Stimulated activated CD4-positive, alpha-beta T cell treated with anti-CD3 and anti-CD28 coated beads, Interleukin-15, amount 100 ng/mL, for 48 hours (primary cell): ENCODE data around the gene LRP1B.

ENCODE experiments used
- DNase-seq, 2 donors: peaks; one replicate each; pipeline ENCODE4 v3.0.0-alpha.2; 2020; ENCODE audit warnings: low read depth in 2 of 2

The LRP1B gene

GRCh38 chr2:140836826-140837225 lies 1294.0 kb downstream of the LRP1B start:
- no peak for DNase-seq

GRCh38 chr2:140835079-140835478 lies 1295.7 kb downstream of the LRP1B start:
- no peak for DNase-seq

DNA sequence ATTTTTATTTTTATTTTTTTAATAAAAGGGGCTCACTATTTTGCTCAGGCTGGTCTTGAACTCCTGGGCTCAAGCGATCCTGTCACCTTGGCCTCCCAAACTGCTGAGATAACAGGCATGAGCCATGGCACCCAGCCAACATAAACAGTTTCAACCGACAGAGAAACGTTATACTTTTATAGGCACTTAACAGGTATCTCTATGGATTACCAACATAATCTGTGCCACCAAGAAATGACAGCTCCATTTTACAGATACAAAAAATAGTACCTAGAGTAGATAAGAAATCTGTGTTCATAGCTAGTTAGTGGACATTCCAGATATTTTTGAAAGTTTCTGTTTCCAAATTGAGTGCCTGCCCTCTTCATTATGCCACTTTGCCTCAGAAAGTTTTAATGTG lies 1316.7 kb downstream of the LRP1B start:
- no peak for DNase-seq

GRCh38 chr2:140808820-140809219 lies 1322.0 kb downstream of the LRP1B start:
- no peak for DNase-seq

GRCh38 chr2:140808211-140808610 lies 1322.6 kb downstream of the LRP1B start:
- no peak for DNase-seq

DNA sequence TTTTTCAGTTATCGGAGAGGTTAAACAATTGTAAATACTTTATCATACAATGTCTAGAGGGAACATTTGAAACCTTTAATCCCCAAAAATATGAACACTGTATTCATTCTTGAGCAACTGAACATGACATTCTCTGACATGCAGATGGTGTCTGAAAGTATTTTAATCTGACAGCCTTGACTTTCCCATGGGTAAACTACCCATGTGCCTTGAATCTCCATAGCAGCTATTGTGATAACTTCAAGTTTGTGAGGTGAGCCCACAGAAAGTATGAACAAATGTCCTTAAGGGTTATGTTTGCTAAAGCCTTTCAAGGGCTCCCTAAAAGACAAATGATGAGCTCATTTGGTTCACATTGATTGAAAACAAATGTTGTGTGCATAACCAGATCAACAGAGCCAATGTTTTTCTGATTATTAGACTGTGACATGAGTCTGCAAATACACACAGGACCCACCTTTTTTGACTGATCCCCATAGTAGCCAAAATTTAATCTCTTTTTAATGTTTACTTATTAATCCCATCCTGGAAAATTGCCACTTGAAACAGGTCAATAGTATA lies 1326.0 kb downstream of the LRP1B start:
- no peak for DNase-seq

- DNase-seq = no peak
These were observed 1329.5 kb downstream of the LRP1B start for GRCh38 chr2:140801311-140801710.

- DNase-seq = no peak
These were observed 1333.1 kb downstream of the LRP1B start for GRCh38 chr2:140797718-140798117.

DNA sequence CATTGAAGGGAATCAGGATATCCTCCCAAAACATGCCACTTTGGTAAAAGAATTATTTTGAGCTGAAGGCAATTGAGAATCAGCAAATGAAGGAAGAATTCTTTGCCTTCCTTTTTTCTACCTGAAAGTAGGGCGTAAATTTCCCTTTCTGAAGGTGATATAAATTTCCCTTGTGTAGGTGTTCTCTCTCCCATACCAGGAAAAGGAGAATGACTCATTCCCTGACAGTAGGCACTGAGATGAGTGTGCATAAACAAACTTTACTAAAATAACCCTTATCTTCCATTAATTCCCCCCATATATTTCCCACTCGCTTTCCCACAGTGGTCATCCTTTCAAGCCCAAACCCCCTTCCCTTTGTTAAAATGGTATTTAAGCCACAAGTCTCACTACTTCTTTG lies 1339.0 kb downstream of the LRP1B start:
- DNase-seq = no peak

DNA sequence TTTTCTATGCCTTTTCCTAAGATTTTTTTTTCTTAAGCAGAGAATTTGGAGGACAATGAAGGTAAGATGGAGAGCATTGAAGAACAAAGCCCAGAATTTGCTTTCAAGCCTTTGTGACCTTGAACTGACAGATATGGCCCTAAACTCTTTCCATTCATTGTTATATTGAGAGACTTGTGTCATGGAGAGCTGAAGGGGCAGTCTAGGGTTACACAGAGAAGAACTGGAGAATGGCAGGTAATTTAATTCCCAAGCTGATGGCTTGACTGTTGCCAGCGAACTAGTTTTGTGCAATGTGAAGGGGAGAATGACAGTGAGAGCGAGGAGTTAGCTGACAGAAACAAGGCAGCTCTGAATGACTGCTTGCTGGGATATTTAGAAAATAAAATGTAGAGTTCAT lies 1344.2 kb downstream of the LRP1B start:
- no peak for DNase-seq

- no peak for DNase-seq
These were observed 1355.4 kb downstream of the LRP1B start for GRCh38 chr2:140775411-140775810.

GRCh38 chr2:140770645-140771044 lies 1360.2 kb downstream of the LRP1B start:
- no peak for DNase-seq

GRCh38 chr2:140761807-140762206 lies 1369.0 kb downstream of the LRP1B start:
- DNase-seq = no peak

DNA sequence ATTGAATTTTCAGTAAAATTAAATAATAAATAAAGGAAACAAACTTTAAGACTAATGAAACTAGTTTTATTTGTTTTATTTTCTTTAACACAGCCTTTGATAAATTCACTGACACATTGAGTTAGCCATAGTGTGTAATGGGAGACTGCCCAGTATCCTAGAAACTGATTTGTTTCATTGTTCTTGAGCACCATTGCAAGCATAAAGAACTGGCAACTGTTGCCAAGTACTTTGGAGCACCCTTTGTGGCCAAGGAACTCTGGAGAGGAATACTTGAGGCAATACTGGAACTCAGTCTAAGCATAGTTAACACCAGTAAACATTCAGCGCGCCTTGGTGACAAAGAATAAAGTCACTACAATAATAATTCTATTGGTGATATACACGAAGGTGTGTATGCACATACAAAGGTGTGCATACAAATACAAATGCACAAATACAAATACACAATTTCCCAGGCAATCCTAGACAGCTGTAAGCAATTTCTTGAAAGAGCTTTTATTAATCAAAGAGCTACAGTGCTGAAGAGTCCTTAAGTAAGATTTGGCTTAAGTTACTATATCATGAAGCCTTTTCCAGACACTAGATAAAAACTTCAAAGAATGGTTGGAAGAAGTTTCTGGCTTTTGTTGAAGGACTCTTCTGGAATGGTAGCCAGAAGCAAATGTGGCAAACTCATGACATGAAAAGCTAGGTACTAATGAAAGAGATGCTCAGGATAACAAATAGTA lies 1371.2 kb downstream of the LRP1B start:
- no peak for DNase-seq

DNA sequence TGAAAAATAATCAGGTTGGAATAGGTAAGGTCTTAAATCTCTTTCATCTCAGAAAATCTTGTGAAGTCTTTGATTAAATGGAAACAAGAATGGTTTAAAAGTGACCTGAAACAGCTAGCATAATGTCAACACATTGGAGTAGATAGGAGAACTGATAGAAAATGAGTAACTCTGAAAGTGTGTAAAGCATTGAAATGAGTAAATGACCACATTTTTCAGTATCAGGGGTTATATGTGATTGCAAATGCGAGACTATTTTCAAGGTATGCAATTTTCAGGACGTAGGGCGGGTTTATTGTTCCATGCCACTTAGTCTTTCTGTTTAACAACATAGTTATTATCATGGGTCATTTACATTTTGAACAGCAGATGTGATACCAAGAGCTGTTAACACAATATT lies 1383.2 kb downstream of the LRP1B start:
- no peak for DNase-seq

- no peak for DNase-seq
These were observed 1383.7 kb downstream of the LRP1B start for GRCh38 chr2:140747090-140747489.

- DNase-seq = no peak
These were observed 1386.4 kb downstream of the LRP1B start for GRCh38 chr2:140744379-140744778.

- DNase-seq = no peak
These were observed 1393.8 kb downstream of the LRP1B start for GRCh38 chr2:140737006-140737405.

- no peak for DNase-seq
These were observed 1395.8 kb downstream of the LRP1B start for GRCh38 chr2:140734992-140735391.

GRCh38 chr2:140718999-140719398 lies 1411.8 kb downstream of the LRP1B start:
- no peak for DNase-seq

GRCh38 chr2:140717481-140717880 lies 1413.3 kb downstream of the LRP1B start:
- DNase-seq = no peak

GRCh38 chr2:140714586-140714985 lies 1416.2 kb downstream of the LRP1B start:
- no peak for DNase-seq

GRCh38 chr2:140711867-140712266 lies 1418.9 kb downstream of the LRP1B start:
- DNase-seq = no peak

DNA sequence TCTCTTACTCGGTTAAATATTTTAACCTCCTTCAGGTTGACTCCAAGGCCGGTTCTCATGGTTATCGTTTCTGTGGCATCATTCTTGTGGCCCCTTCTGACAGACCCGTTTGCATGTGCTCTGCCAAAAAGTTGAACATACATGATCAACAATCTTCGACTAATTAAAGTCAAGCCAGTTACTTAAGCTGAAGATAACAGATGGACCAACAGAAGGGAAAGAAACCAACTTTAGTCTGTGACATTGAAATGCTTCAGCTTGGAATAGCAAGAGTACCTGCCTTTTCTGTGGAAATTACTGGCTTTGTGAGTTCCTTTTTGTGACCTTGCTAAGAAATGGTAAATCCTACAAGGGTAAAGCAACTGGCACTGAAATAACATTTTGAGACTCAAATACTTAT lies 1429.1 kb downstream of the LRP1B start:
- no peak for DNase-seq
